ENCODE data around the gene DNAH1.

DNAH1 gene

GRCh38 chr3:52289747-52290595 is 26.1 kb upstream of the DNAH1 start:
- no peak overlapping the region for H3K27ac ChIP-seq
- no peaks in the 10 kb centered on the region for H3K27me3 ChIP-seq
- DNase-seq, result peak in 1 of 2 donors; percentile 62
- H3K4me1 ChIP-seq, result peaks cover 0 to 20% (median 11%) of the 10 kb centered on the region in 4 donors
- TF ChIP-seq CTCF (IDR thresholded peaks at IDR 0.05), result no peak
- H3K4me3 ChIP-seq, result no peak overlapping the region
- intact Hi-C loops (cut with DNase I; ENCODE audit: low total_unique reads), result loop anchor here (5.0 kb wide), 2 partner anchors 52 to 117 kb away; no protein-coding TSS in a partner anchor
- peaks cover 0 to 33% (median 16%) of the 10 kb centered on the region in 3 donors for H3K36me3 ChIP-seq
- H3K9me3 ChIP-seq, result no peaks in the 10 kb centered on the region

GRCh38 chr3:52290596-52291507 is 25.3 kb upstream of the DNAH1 start:
- H3K4me3 ChIP-seq, result no peak overlapping the region
- H3K9me3 ChIP-seq, result no peaks in the 10 kb centered on the region
- H3K4me1 ChIP-seq, result peaks cover 0 to 20% (median 11%) of the 10 kb centered on the region in 4 donors
- peak in 1 of 2 donors; percentile 56 for DNase-seq
- peaks cover 0 to 33% (median 16%) of the 10 kb centered on the region in 3 donors for H3K36me3 ChIP-seq
- no peak for TF ChIP-seq CTCF (IDR thresholded peaks at IDR 0.05)
- intact Hi-C loops (cut with DNase I; ENCODE audit: low total_unique reads), result loop anchor here (5.0 kb wide), 2 partner anchors 51 to 116 kb away; no protein-coding TSS in a partner anchor
- no peak overlapping the region for H3K27ac ChIP-seq
- H3K27me3 ChIP-seq, result no peaks in the 10 kb centered on the region

- peaks cover 0 to 18% (median 9%) of the 10 kb centered on the region in 4 donors for H3K4me1 ChIP-seq
- no peak for DNase-seq
- no peaks in the 10 kb centered on the region for H3K27me3 ChIP-seq
- intact Hi-C loops (cut with DNase I; ENCODE audit: low total_unique reads), result loop anchor here (5.0 kb wide), 2 partner anchors 51 to 116 kb away; no protein-coding TSS in a partner anchor
- H3K9me3 ChIP-seq, result no peaks in the 10 kb centered on the region
- H3K4me3 ChIP-seq, result no peak overlapping the region
- peak; percentile 4 to 27 for TF ChIP-seq CTCF (IDR thresholded peaks at IDR 0.05)
- H3K36me3 ChIP-seq, result peaks cover 0 to 33% (median 16%) of the 10 kb centered on the region in 3 donors
- no peak overlapping the region for H3K27ac ChIP-seq
Observed at GRCh38 chr3:52291508-52292181, 24.5 kb upstream of the DNAH1 start.

- Histone ChIP-seq H3K27ac (no peak overlapping the region), H3K36me3 (peaks cover 0 to 33% (median 16%) of the 10 kb centered on the region in 3 donors), H3K4me3 (no peak overlapping the region), H3K9me3 (no peaks in the 10 kb centered on the region), H3K4me1 (peaks cover 0 to 12% (median 3%) of the 10 kb centered on the region in 4 donors), H3K27me3 (no peaks in the 10 kb centered on the region)
- no peak for TF ChIP-seq CTCF (IDR thresholded peaks at IDR 0.05)
- no peak for DNase-seq
- intact Hi-C loops (cut with DNase I; ENCODE audit: low total_unique reads), result loop anchor here (5.0 kb wide), 2 partner anchors 50 to 115 kb away; no protein-coding TSS in a partner anchor
Observed at GRCh38 chr3:52292247-52293065, 23.7 kb upstream of the DNAH1 start.
